ENCODE measurements around the gene JPT2.

Gene JPT2

GRCh38 chr16:1740781-1741490 lies 62.9 kb downstream of the JPT2 start:
- no peak for DNase-seq (ENCODE audit: low spot score)
- Histone ChIP-seq H3K4me3 (no peak overlapping the region), H3K27ac (no peak overlapping the region)
- TF ChIP-seq CTCF (IDR thresholded peaks at IDR 0.05) = no peak

GRCh38 chr16:1741553-1742165 lies 63.6 kb downstream of the JPT2 start:
- no peak for DNase-seq (ENCODE audit: low spot score)
- no peak for TF ChIP-seq CTCF (IDR thresholded peaks at IDR 0.05)
- H3K4me3 ChIP-seq = no peak overlapping the region
- H3K27ac ChIP-seq = no peak overlapping the region

GRCh38 chr16:1743376-1744337 lies 65.6 kb downstream of the JPT2 start:
- no peak overlapping the region for H3K27ac ChIP-seq
- no peak overlapping the region for H3K4me3 ChIP-seq
- TF ChIP-seq CTCF (IDR thresholded peaks at IDR 0.05) = no peak
- no peak for DNase-seq (ENCODE audit: low spot score)

- no peak for TF ChIP-seq CTCF (IDR thresholded peaks at IDR 0.05)
Observed at GRCh38 chr16:1744338-1744840, 66.3 kb downstream of the JPT2 start.

GRCh38 chr16:1745181-1745899 lies 67.3 kb downstream of the JPT2 start:
- TF ChIP-seq CTCF (IDR thresholded peaks at IDR 0.05) = no peak
- no peak for DNase-seq (ENCODE audit: low spot score)
- Histone ChIP-seq H3K27ac (no peak overlapping the region), H3K4me3 (no peak overlapping the region)

More at GRCh38 chr16:1744338-1744840, 66.3 kb downstream of the JPT2 start:
- Histone ChIP-seq H3K27ac (no peak overlapping the region), H3K4me3 (no peak overlapping the region)
- no peak for DNase-seq (ENCODE audit: low spot score)

GRCh38 chr16:1745900-1746692 lies 68.0 kb downstream of the JPT2 start:
- no peak for TF ChIP-seq CTCF (IDR thresholded peaks at IDR 0.05)
- DNase-seq (ENCODE audit: low spot score) = no peak
- Histone ChIP-seq H3K27ac (no peak overlapping the region), H3K4me3 (no peak overlapping the region)
